Measurements from ENCODE around the gene TMEM208. TPM values are rescaled to one million over a fixed set of nuclear protein-coding genes. Genes with fewer than 3 reads are reported as not detected.

TMEM208 gene
- 10 to 100 TPM; 40.7 to 42.0 TPM for total RNA-seq
- long read RNA-seq, transcript TMEM208-201 (6 exons, 793 nt): major isoform, 26 of 30 reads
- long read RNA-seq, partial matches to known transcripts: 0 of 30 reads
- long read RNA-seq, other reads (novel, unspliced or antisense): 1 of 30 reads

GRCh38 chr16:67226804-67227566, at the start of gene TMEM208:
Gene TMEM208 (plus strand): TSS chr16:67227130. CDS start chr16:67227219, 89 bp downstream.
- peak; percentile 97 to 98 for DNase-seq
- intact Hi-C loops (cut with DNase I, micrococcal nuclease): no loop called here
- peak; percentile 93 for ATAC-seq

- DNase-seq (peak; percentile 86 to 88), ATAC-seq (peak; percentile 72)
- intact Hi-C loops (cut with DNase I, micrococcal nuclease): no loop called here
These were observed 48.9 kb upstream of the TMEM208 start for GRCh38 chr16:67177743-67178699.

GRCh38 chr16:67179421-67180080, 47.4 kb upstream of the TMEM208 start:
- intact Hi-C loops (cut with DNase I, micrococcal nuclease): no loop called here
- ATAC-seq (no peak), DNase-seq (no peak)

DNA sequence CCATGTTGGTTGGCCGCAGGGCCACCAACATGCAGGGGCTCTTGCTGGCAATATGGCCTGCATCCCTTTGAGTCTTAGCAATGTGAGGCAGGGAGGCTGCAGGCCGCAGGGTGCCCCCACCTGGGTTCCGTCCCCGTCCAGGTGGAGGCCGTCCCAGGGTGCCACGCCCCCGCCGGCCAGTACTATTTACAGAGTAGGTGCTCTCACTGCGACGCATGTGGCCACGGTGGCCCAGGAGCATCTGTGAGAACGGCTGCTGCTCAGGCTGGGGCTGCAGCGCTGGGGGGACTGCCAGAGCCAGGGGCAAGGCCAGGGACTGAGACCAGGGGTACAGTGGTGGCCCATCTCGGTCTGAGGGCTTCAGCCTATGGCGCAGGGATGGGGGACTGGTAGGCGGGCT, 46.8 kb upstream of the TMEM208 start:
- intact Hi-C loops (cut with DNase I, micrococcal nuclease): no loop called here
- DNase-seq (no peak), ATAC-seq (no peak)

- DNase-seq (no peak), ATAC-seq (no peak)
- intact Hi-C loops (cut with DNase I, micrococcal nuclease): no loop called here
These were observed 45.6 kb upstream of the TMEM208 start for GRCh38 chr16:67181346-67181745.

DNA sequence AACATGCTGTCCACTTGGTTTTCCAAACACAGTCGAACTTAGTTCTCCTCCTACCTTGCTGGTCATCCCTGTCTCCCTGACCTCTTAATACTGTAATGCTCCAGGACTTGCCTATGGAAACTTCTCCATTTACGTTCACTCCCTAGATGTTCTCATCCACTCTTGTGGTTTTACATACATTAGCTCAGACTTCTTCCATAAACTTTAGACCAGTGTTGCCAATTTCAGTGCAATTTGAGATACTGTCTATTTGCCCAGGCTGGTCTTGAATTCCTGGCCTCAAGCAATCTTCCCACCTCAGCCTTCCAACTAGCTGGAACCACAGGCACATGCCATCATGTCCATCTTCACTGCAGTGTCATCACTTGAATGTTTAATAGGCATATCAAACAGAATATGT, 44.6 kb upstream of the TMEM208 start:
- intact Hi-C loops (cut with DNase I, micrococcal nuclease): no loop called here
- ATAC-seq: no peak
- DNase-seq: no peak

DNA sequence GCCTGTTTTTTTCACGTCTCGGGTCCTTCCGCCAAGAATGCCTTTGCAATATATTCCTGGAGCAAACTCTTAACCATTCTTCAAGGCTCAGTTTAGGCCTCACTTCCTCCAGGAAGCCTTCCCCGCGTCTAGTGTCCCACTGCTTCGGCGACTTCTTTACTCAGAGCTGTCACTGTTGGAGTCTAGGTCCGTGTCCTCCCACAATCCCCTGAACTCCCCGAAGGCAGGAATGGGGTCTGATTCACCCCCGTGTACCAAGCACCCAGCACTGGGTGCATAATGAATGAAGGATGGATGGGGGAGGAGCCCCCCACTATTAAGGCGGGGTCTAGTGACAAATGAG, 43.7 kb upstream of the TMEM208 start:
- no peak for DNase-seq
- ATAC-seq: no peak
- intact Hi-C loops (cut with DNase I, micrococcal nuclease): no loop called here

- intact Hi-C loops (cut with DNase I, micrococcal nuclease): no loop called here
- DNase-seq: peak; percentile 95 to 98
- peak; percentile 87 for ATAC-seq
These were observed 43.1 kb upstream of the TMEM208 start, which contains the start of gene MATCAP1 for GRCh38 chr16:67183627-67184452. Gene MATCAP1 (minus strand): TSS chr16:67183963. CDS start chr16:67180610, 3,353 bp downstream.

- DNase-seq (no peak), ATAC-seq (peak; percentile 33)
- intact Hi-C loops (cut with DNase I, micrococcal nuclease): no loop called here
These were observed 42.4 kb upstream of the TMEM208 start for GRCh38 chr16:67184453-67184994.

DNA sequence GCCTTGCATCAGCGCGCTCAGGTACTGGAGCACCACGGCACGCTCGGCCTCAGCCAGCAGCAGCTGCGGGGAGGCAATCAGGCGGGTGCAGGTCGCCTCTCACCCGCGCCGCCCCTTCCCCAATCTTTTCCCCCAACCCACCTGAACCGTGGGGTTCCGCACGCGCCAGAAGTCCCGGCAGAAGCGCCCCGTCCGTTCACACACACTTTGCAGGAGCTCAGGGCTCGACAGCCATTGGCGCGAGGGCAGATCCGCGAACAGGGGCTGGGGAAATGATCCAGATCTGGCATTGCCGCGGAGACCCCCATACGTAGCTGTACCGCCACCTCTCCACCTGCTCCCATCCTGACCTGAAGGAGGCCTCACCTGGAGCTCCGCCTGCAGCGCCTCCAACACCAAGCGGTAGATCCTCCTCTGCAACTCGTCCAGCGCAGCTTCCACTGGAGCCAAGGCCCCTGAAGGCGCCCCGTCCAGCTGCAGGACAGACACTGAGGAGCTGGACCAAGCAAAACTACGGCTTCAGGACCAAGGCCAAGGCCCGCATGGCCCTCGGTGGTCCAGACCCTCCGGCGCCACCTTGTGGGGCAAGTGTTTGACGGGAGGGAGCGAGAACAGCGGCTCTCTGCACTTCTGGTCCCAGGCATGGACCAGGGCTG, 41.8 kb upstream of the TMEM208 start:
- intact Hi-C loops (cut with DNase I, micrococcal nuclease): no loop called here
- ATAC-seq: peak; percentile 46
- DNase-seq: peak; percentile 90 to 97

GRCh38 chr16:67185651-67186134, 41.2 kb upstream of the TMEM208 start:
- ATAC-seq (no peak), DNase-seq (no peak)
- intact Hi-C loops (cut with DNase I, micrococcal nuclease): no loop called here

- no peak for ATAC-seq
- intact Hi-C loops (cut with DNase I, micrococcal nuclease): no loop called here
- DNase-seq: no peak
These were observed 40.4 kb upstream of the TMEM208 start for GRCh38 chr16:67186550-67186950.

GRCh38 chr16:67187175-67187890, 39.6 kb upstream of the TMEM208 start:
- ATAC-seq (no peak), DNase-seq (no peak)
- intact Hi-C loops (cut with DNase I, micrococcal nuclease): no loop called here

- DNase-seq: no peak
- ATAC-seq: no peak
- intact Hi-C loops (cut with DNase I, micrococcal nuclease): no loop called here
These were observed 38.6 kb upstream of the TMEM208 start for GRCh38 chr16:67188323-67188722.

DNA sequence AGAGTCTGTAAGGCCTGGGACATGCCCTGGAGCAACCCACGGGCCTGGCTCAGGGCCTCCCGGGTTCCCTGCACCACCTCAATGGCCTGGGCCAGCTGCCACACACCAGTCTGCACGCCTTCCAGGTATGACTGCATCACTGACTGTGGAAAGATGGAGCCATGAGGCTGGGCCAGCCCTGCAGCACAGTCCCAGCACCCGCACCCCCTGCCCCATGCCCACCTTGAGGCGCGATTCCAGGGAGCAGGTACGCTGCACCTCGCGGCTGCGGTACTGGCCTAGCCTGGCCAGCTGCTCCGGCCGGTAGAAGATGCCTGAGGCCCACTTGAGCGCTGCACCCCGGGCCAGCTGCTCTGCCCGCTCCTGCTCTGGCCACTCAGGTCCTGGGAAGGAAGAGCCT, 38.1 kb upstream of the TMEM208 start:
- DNase-seq: no peak
- no peak for ATAC-seq
- intact Hi-C loops (cut with DNase I, micrococcal nuclease): no loop called here

- intact Hi-C loops (cut with DNase I, micrococcal nuclease): no loop called here
- no peak for DNase-seq
- no peak for ATAC-seq
These were observed 36.9 kb upstream of the TMEM208 start, which contains the start of gene EXOC3L1 for GRCh38 chr16:67190041-67190440. Gene EXOC3L1 (minus strand): TSS chr16:67190136. CDS start chr16:67189676, 460 bp downstream.
